Measurements from ENCODE around the gene MARCHF9. TPM values are rescaled to one million over a fixed set of nuclear protein-coding genes. Genes with fewer than 3 reads are reported as not detected.

MARCHF9 gene
- total RNA-seq, 4 donors from 2014 or later: 4.2 to 19.8 (median 10.4) TPM

- 40 to 43% methylated on average over 3 of the region's 3 CpGs for WGBS, 2 donors
- TF ChIP-seq EP300 (IDR thresholded peaks at IDR 0.05): no peak
- TF ChIP-seq CTCF (IDR thresholded peaks at IDR 0.05): peak in 2 of 5 experiments; percentile 9 to 24
- TF ChIP-seq POLR2A (IDR thresholded peaks at IDR 0.05): no peak
- H3K9me3 ChIP-seq: no peaks in the 10 kb centered on the region
These were observed 4.6 kb downstream of the MARCHF9 start for GRCh38 chr12:57759360-57759980.

GRCh38 chr12:57760347-57760982 is 5.6 kb downstream of the MARCHF9 start:
- peaks cover 2 to 30% of the 10 kb centered on the region in 2 donors for H3K27me3 ChIP-seq
- peaks cover 0 to 32% (median 6%) of the 10 kb centered on the region in 3 donors for H3K36me3 ChIP-seq
- TF ChIP-seq CTCF (IDR thresholded peaks at IDR 0.05): no peak
- TF ChIP-seq EP300 (IDR thresholded peaks at IDR 0.05): no peak
- no peak for TF ChIP-seq POLR2A (IDR thresholded peaks at IDR 0.05)
- H3K4me1 ChIP-seq: peaks cover 0 to 26% (median 17%) of the 10 kb centered on the region in 4 donors
- no peaks in the 10 kb centered on the region for H3K9me3 ChIP-seq
- 79 to 85% methylated on average over 3 of the region's 3 CpGs for WGBS, 2 donors
- no peak overlapping the region for H3K27ac ChIP-seq
- H3K4me3 ChIP-seq: no peak overlapping the region
- no peak for DNase-seq (ENCODE audit: low spot score in 2 of 2)

More at GRCh38 chr12:57759360-57759980, 4.6 kb downstream of the MARCHF9 start:
- peaks cover 0 to 20% of the 10 kb centered on the region in 2 donors for H3K27me3 ChIP-seq
- no peak for DNase-seq (ENCODE audit: low spot score in 2 of 2)
- no peak overlapping the region for H3K4me3 ChIP-seq
- H3K36me3 ChIP-seq: peaks cover 0 to 32% (median 6%) of the 10 kb centered on the region in 3 donors
- H3K27ac ChIP-seq: no peak overlapping the region
- peaks cover 0 to 19% (median 10%) of the 10 kb centered on the region in 4 donors for H3K4me1 ChIP-seq

DNA sequence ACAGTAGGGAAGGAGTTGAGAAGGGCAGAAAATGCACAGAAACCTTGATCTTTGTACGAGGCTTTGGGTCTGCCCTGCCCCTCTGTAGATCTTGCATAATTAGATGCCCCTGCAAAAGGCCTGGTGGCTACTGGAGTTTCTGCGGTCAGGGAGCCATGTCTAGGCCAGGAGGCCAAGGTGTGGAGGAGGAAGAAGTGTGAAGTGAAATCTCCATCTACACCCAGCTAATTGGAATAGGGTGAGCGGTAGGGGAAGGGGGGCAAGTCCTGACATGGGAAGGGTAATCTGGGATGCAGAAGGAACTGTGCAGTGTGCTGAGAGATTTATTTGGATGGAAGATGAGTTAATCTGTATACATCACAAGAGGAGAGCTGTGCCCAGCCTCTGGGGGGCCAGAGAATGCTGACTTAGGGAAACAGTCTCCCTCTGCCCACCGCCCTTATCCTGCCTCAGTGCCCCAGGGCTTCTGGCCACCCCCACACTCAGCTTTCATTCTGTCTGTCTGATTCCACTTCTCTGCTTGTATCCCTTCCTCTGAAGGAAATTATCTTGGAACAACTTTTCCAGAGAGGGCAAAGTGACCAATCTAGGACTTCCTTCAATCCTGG is 6.6 kb downstream of the MARCHF9 start:
- TF ChIP-seq EP300 (IDR thresholded peaks at IDR 0.05): no peak
- TF ChIP-seq CTCF (IDR thresholded peaks at IDR 0.05): no peak
- TF ChIP-seq POLR2A (IDR thresholded peaks at IDR 0.05): no peak
- no peaks in the 10 kb centered on the region for H3K9me3 ChIP-seq
- peaks cover 0 to 32% (median 6%) of the 10 kb centered on the region in 3 donors for H3K36me3 ChIP-seq
- H3K4me1 ChIP-seq: peaks cover 0 to 28% (median 21%) of the 10 kb centered on the region in 4 donors
- peaks cover 2 to 40% of the 10 kb centered on the region in 2 donors for H3K27me3 ChIP-seq
- no peak for DNase-seq (ENCODE audit: low spot score in 2 of 2)
- no peak overlapping the region for H3K27ac ChIP-seq
- WGBS, 2 donors: 81 to 85% methylated on average over 4 of the region's 4 CpGs
- H3K4me3 ChIP-seq: no peak overlapping the region

DNA sequence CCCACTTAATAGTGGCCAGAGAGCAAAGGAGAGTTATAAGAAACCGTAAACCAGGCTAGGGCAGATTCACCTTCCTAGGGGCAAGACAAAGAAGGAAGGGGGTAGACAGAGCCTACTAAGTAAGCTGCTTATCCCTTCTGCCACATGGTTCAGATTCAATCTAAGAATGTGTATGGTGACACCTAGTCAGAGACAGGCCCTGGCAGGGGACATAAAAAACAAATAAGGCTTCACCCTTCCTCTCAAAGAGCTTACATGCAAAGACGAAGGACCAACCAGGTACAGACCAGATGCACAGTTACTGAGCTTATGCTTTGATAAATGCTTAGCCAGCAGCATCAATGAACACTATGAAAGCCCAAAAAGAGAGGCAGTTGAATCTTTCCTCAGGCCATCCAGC is 7.6 kb downstream of the MARCHF9 start:
- no peak for DNase-seq (ENCODE audit: low spot score in 2 of 2)
- no peak overlapping the region for H3K4me3 ChIP-seq
- peaks cover 2 to 49% of the 10 kb centered on the region in 2 donors for H3K27me3 ChIP-seq
- 93 to 95% methylated on average over 2 of the region's 2 CpGs for WGBS, 2 donors
- H3K36me3 ChIP-seq: peaks cover 0 to 25% (median 5%) of the 10 kb centered on the region in 3 donors
- no peaks in the 10 kb centered on the region for H3K9me3 ChIP-seq
- peaks cover 0 to 30% (median 26%) of the 10 kb centered on the region in 4 donors for H3K4me1 ChIP-seq
- no peak for TF ChIP-seq CTCF (IDR thresholded peaks at IDR 0.05)
- no peak for TF ChIP-seq EP300 (IDR thresholded peaks at IDR 0.05)
- H3K27ac ChIP-seq: no peak overlapping the region

Measured in tibial nerve (tissue), 4 donors.